ENCODE results near the gene ABCF1. TPM values are rescaled to one million over a fixed set of nuclear protein-coding genes. Genes with fewer than 3 reads are reported as not detected.
A peak's percentile ranks its signal among the peaks of the same experiment; 100 is the strongest.

Gene ABCF1
- total and polyA plus RNA-seq, 2 of the 8 experiments (the other 6 are each of a cell fraction or from before 2014, with no cell fraction given), result 48.8 to 123 TPM

DNA sequence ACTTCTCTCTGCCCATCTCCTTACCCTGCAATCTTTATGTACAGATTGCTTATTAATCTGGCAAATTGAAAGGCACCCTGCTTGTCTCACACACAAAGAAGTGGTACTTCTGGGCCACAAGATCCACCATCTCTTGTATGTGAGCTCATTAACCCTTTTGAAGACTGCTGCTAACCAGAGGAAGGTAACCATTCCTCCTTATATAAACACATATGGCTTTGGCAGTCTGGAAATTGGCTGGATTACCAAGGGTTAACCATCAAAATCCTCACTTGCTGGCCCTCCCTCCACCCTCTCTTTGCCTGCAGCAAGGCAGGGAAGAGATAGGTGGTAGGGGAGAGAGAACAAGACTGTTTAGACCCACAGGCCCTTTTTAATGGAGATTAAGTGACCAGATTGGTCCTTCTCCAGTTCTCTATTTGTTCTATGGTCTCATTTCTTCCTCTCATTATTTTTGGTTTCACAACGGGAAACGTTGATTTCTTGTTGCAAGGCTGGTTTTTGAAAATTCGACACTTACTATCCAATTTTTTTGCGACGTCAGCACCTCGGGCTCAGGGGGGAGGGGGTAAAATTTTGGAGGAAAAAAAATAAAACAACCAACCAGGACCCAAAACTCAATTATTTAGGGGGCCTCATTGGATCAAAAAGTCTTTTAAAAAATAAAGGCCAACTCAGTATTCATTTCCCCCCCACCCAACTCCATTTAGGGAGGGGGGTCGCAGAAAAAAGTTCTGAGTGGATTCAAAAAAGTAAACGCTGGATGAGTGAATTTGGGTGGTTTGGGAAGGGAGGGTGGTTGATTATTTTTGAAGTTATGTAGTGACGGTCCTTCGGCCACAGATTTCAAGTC lies 44.9 kb downstream of the ABCF1 start (continued):
- TF ChIP-seq CHD1 (IDR thresholded peaks at IDR 0.05; ENCODE audit: low read depth, low read length) (peak; percentile 63), POLR2AphosphoS5 (IDR thresholded peaks at IDR 0.05; ENCODE audit: low read depth, low read length) (peak; percentile 94), TEAD4 (IDR thresholded peaks at IDR 0.05; ENCODE audit: low read depth, low read length) (no peak), CBX8 (IDR thresholded peaks at IDR 0.05; ENCODE audit: borderline replicate concordance, low read depth, low read length) (no peak), EP300 (IDR thresholded peaks at IDR 0.05; ENCODE audit: borderline replicate concordance in 1 of 2, low read depth in 2 of 2, low read length in 2 of 2) (no peak), TAF1 (IDR thresholded peaks at IDR 0.05; ENCODE audit: low read depth, low read length) (peak; percentile 53; the same call in 1 of the 2 replicates)
